PC-9 (cell line): ENCODE measurements around the gene LMO4. TPM values are rescaled to one million over a fixed set of nuclear protein-coding genes. Genes with fewer than 3 reads are reported as not detected.

ENCODE experiments used
- BruUV-seq: library from RNA; stranded (reverse); fragments of 400-500 nt; replicated peaks from 2 replicates; lab custom pipeline; 2021; lab: Mats Ljungman, UMichigan
- CTCF ChIA-PET: fragments of 300-600 bp; sonication (Branson Sonifier 250); formaldehyde crosslinking; loops from one replicate; lab custom pipeline; 2022; ENCODE audit warnings: antibody characterized with exemption; lab: Charles Lee
- POLR2A ChIA-PET: fragments of 300-600 bp; sonication (Branson Sonifier 250); formaldehyde crosslinking; loops from one replicate; lab custom pipeline; 2022; ENCODE audit warnings: antibody characterized with exemption; ENCODE audit not compliant: unreplicated experiment; lab: Charles Lee
- DNase-seq, 2 experiments: peaks; one replicate each; pipeline versions ENCODE4 v3.0.0 to v3.0.0-alpha.2; 2015 to 2022; ENCODE audit warnings: mixed read lengths in 1 of 2
- H2AFZ ChIP-seq: fragments of 200-600 bp; sonication (generic); 2 replicates; pipeline ENCODE4 v1.8.1; 2017; ENCODE audit warnings: antibody characterized with exemption
- H3F3A ChIP-seq: fragments of 200-600 bp; sonication (generic); 2 replicates; pipeline ENCODE4 v1.8.1; 2017; ENCODE audit warnings: antibody characterized with exemption, mild to moderate bottlenecking, low read depth; ENCODE audit not compliant: insufficient read depth
- H3K27ac ChIP-seq: fragments of 200-600 bp; sonication (generic); 2 replicates; pipeline ENCODE4 v1.6.1; 2016; ENCODE audit warnings: mixed run types
- H3K27me3 ChIP-seq: fragments of 200-600 bp; sonication (generic); 2 replicates; pipeline ENCODE4 v1.6.1; 2016; ENCODE audit warnings: low read depth, mixed run types; ENCODE audit not compliant: insufficient read depth
- H3K36me3 ChIP-seq: fragments of 200-600 bp; sonication (generic); 2 replicates; pipeline ENCODE4 v1.6.1; 2016; ENCODE audit warnings: low read depth, mixed run types
- H3K4me1 ChIP-seq: fragments of 200-600 bp; sonication (generic); replicated peaks from 2 replicates; pipeline ENCODE4 v1.6.1; 2016; ENCODE audit warnings: mixed run types; ENCODE audit not compliant: insufficient read depth
- H3K4me2 ChIP-seq: fragments of 200-600 bp; sonication (generic); 2 replicates; pipeline ENCODE4 v1.6.1; 2017; ENCODE audit warnings: mixed run types
- H3K4me3 ChIP-seq: fragments of 200-600 bp; sonication (generic); 2 replicates; pipeline ENCODE4 v1.6.1; 2016; ENCODE audit warnings: mixed run types
- H3K79me2 ChIP-seq: fragments of 200-600 bp; sonication (generic); 2 replicates; pipeline ENCODE4 v1.6.1; 2017; ENCODE audit warnings: low read depth, mixed run types
- H3K9me2 ChIP-seq: fragments of 200-600 bp; sonication (generic); 2 replicates; pipeline ENCODE4 v1.8.1; 2017; ENCODE audit warnings: mild to moderate bottlenecking; ENCODE audit not compliant: insufficient read depth
- H3K9me3 ChIP-seq: fragments of 200-600 bp; sonication (generic); 2 replicates; pipeline ENCODE4 v1.8.1; 2016; ENCODE audit warnings: low read depth; ENCODE audit not compliant: insufficient read depth
- H4K20me1 ChIP-seq: fragments of 200-600 bp; sonication (generic); 2 replicates; pipeline ENCODE4 v1.8.1; 2017; ENCODE audit not compliant: insufficient read depth
- CTCF ChIP-seq: fragments of 200-600 bp; sonication (generic); conservative IDR thresholded peaks from 2 replicates; pipeline ENCODE4 v1.6.1; 2017; ENCODE audit warnings: mixed run types, antibody characterized with exemption, mild to moderate bottlenecking, moderate library complexity
- EZH2 ChIP-seq: fragments of 200-600 bp; sonication (generic); IDR thresholded peaks from 2 replicates; pipeline ENCODE4 v1.8.0; 2017; ENCODE audit warnings: antibody characterized with exemption, low read depth
- intact Hi-C: fragments of 100-400 bp; cut with micrococcal nuclease; formaldehyde crosslinking; loops from one replicate; pipeline ENCODE4 v1.10.0; 2022; ENCODE audit not compliant: unreplicated experiment
- total RNA-seq: library from RNA; stranded (reverse); gene quantifications from 2 replicates; pipeline ENCODE4 v1.2.3, GENCODE V29; 2021

The LMO4 gene
- total RNA-seq, 1 experiment from 2014 or later, result 47.7 TPM

DNA sequence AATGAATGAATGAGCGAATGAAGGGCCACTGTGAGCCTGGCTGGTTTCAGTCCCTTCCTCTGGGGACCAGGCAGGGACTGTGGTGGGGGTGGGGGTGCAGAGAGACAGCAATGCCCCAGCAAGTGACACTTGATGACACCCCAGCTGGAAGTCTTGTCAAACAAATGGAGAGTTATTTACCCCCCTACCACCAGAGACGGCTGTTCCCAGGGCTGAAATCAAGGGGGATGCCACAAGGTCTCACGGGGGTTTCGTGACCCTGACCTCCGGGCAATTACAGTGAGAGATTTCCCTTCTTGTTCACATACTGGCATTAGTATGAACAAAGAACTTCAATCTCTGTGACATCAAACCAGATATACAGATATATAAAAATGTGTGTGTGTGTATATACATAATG, 34.0 kb upstream of the LMO4 start:
- BruUV-seq, result no TSS peak
- Histone ChIP-seq H3K27ac (no peak overlapping the region), H3K4me1 (no peaks in the 10 kb centered on the region), H2AFZ (no peak overlapping the region), H3K9me3 (no peaks in the 10 kb centered on the region), H3K4me2 (no peak overlapping the region), H3K4me3 (no peak overlapping the region), H3F3A (no peaks in the 10 kb centered on the region), H3K27me3 (no peaks in the 10 kb centered on the region), H3K9me2 (no peaks in the 10 kb centered on the region), H3K36me3 (no peaks in the 10 kb centered on the region), H4K20me1 (no peaks in the 10 kb centered on the region), H3K79me2 (no peaks in the 10 kb centered on the region)
- TF ChIP-seq EZH2 (no peak), CTCF (no peak)
- POLR2A ChIA-PET, result no interaction called here
- intact Hi-C loops, result loop anchor here (5.0 to 10.0 kb wide), 2 partner anchors 142 to 770 kb away; no protein-coding TSS in a partner anchor
- CTCF ChIA-PET, result no interaction called here
- DNase-seq, result no peak

DNA sequence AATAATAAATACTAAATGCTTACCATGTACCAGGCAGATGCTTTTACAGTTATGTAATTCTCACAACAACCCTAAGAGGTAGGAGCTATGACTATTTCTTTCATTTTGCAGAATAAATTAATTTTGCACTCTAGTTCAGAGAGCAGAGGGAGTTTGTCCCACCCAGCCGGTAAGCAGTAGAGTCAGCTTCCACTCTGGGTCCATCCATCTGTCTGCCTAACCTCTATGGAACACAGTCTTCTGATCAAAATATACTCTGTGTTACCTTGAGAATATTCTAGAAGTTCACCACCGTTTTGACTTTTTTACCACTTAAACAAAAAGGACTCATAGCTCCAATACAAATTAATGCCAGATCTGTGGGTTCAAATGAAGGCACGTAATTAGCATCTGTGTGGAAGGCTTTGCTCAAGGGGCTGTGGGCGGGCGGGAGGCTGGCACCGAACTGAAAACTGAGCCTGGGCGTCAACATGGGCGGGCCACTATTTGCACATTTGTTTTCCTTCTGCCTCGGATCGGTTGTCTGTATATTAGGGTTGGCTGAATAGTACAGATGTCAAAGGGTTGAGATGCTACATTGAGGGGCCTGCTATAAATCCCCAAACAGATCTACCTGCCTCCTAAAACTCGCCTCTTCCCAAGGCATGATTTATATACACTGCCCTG, 33.1 kb upstream of the LMO4 start:
- CTCF ChIA-PET, result interaction anchor here (0.5 to 0.6 kb wide), 2 partner anchors 292 to 389 kb away, joined by 3 read pairs; no protein-coding TSS in a partner anchor
- TF ChIP-seq EZH2, result no peak
- no peak for TF ChIP-seq CTCF
- H2AFZ ChIP-seq, result no peak overlapping the region
- H3K4me2 ChIP-seq, result no peak overlapping the region
- intact Hi-C loops, result loop anchor here (10.0 kb wide), 1 partner anchor 769 kb away; no protein-coding TSS in a partner anchor
- no peaks in the 10 kb centered on the region for H3K9me3 ChIP-seq
- H3K36me3 ChIP-seq, result no peaks in the 10 kb centered on the region
- H3K9me2 ChIP-seq, result no peaks in the 10 kb centered on the region
- no peaks in the 10 kb centered on the region for H3K79me2 ChIP-seq
- H3K27me3 ChIP-seq, result no peaks in the 10 kb centered on the region
- POLR2A ChIA-PET, result interaction anchor here (0.6 kb wide), 1 partner anchor 53 kb away, joined by 6 read pairs; no protein-coding TSS in a partner anchor
- H3K27ac ChIP-seq, result no peak overlapping the region
- no peaks in the 10 kb centered on the region for H3F3A ChIP-seq
- H4K20me1 ChIP-seq, result no peaks in the 10 kb centered on the region
- H3K4me1 ChIP-seq, result no peaks in the 10 kb centered on the region
- DNase-seq, result no peak
- BruUV-seq, result no TSS peak
- no peak overlapping the region for H3K4me3 ChIP-seq

GRCh38 chr1:87296206-87296605, 32.5 kb upstream of the LMO4 start:
- Histone ChIP-seq H3K27ac (no peak overlapping the region), H3K79me2 (no peaks in the 10 kb centered on the region), H3K4me2 (no peak overlapping the region), H4K20me1 (no peaks in the 10 kb centered on the region), H3K9me3 (no peaks in the 10 kb centered on the region), H2AFZ (no peak overlapping the region), H3K4me3 (no peak overlapping the region), H3K27me3 (no peaks in the 10 kb centered on the region), H3K4me1 (no peaks in the 10 kb centered on the region), H3F3A (no peaks in the 10 kb centered on the region), H3K9me2 (no peaks in the 10 kb centered on the region), H3K36me3 (no peaks in the 10 kb centered on the region)
- TF ChIP-seq CTCF (no peak), EZH2 (no peak)
- ChIA-PET CTCF (interaction anchor here (0.6 kb wide), 1 partner anchor 388 kb away, joined by 3 read pairs; no protein-coding TSS in a partner anchor), POLR2A (no interaction called here)
- no TSS peak for BruUV-seq
- intact Hi-C loops, result loop anchor here (10.0 kb wide), 1 partner anchor 769 kb away; no protein-coding TSS in a partner anchor
- DNase-seq, result no peak
